CD4-positive, alpha-beta memory T cell (primary cell): ENCODE measurements around the gene STXBP4. TPM values are rescaled to one million over a fixed set of nuclear protein-coding genes. Genes with fewer than 3 reads are reported as not detected.

Experiments used
- CTCF ChIA-PET: fragments of 350-600 bp; sonication (Branson Sonifier 250); formaldehyde crosslinking; loops from one replicate; lab custom pipeline; 2021; ENCODE audit warnings: inconsistent platforms; ENCODE audit not compliant: partially characterized antibody; lab: Charles Lee
- POLR2A ChIA-PET: fragments of 350-600 bp; sonication (Branson Sonifier 250); formaldehyde crosslinking; loops from one replicate; lab custom pipeline; 2021; ENCODE audit not compliant: partially characterized antibody; lab: Charles Lee
- DNase-seq, 5 donors: peaks; one replicate each; pipeline versions ENCODE4 v3.0.0 to v3.0.0-alpha.2; 2020 to 2022; ENCODE audit warnings: mixed read lengths in 1 of 5
- H3K27ac ChIP-seq: one replicate; pipeline ENCODE4 v1.7.0; 2013; ENCODE audit warnings: low read depth, low read length
- H3K27me3 ChIP-seq: 2 replicates; pipeline ENCODE4 v1.7.0; 2013; ENCODE audit warnings: mild to moderate bottlenecking, low read length, moderate library complexity; ENCODE audit not compliant: insufficient read depth
- H3K36me3 ChIP-seq: 2 replicates; pipeline ENCODE4 v1.7.0; 2013; ENCODE audit warnings: mild to moderate bottlenecking, low read length, moderate library complexity; ENCODE audit not compliant: insufficient read depth
- H3K4me1 ChIP-seq: 2 replicates; pipeline ENCODE4 v1.7.0; 2013; ENCODE audit warnings: mild to moderate bottlenecking, low read length, moderate library complexity; ENCODE audit not compliant: insufficient read depth
- H3K4me3 ChIP-seq, 2 donors: one replicate each; pipeline ENCODE4 v1.7.0; 2013; ENCODE audit warnings: low read length in 2 of 2, mild to moderate bottlenecking in 1 of 2
- H3K9me3 ChIP-seq, 2 donors: one replicate each; pipeline ENCODE4 v1.7.0; 2013; ENCODE audit warnings: low read length in 2 of 2, control low read depth in 1 of 2; ENCODE audit not compliant: control insufficient read depth in 1 of 2
- H3K27ac Mint-ChIP-seq, 7 donors: one replicate each; pipeline ENCODE4 v1.8.0; 2020 to 2021; ENCODE audit warnings: mixed read lengths in 7 of 7, mild to moderate bottlenecking in 6 of 7, inconsistent platforms in 3 of 7, moderate library complexity in 3 of 7
- H3K27me3 Mint-ChIP-seq, 2 donors: one replicate each; pipeline ENCODE4 v1.8.0; 2020 to 2021; ENCODE audit warnings: mixed read lengths in 2 of 2
- H3K36me3 Mint-ChIP-seq, 2 donors: one replicate each; pipeline ENCODE4 v1.8.0; 2020 to 2021; ENCODE audit warnings: mixed read lengths in 2 of 2, inconsistent platforms in 1 of 2, mild to moderate bottlenecking in 1 of 2
- H3K4me1 Mint-ChIP-seq, 4 donors: one replicate each; pipeline ENCODE4 v1.8.0; 2020 to 2021; ENCODE audit warnings: mixed read lengths in 4 of 4, mild to moderate bottlenecking in 1 of 4
- H3K4me3 Mint-ChIP-seq, 8 donors: one replicate each; pipeline ENCODE4 v1.8.0; 2020 to 2021; ENCODE audit warnings: mixed read lengths in 8 of 8, mild to moderate bottlenecking in 7 of 8, moderate library complexity in 6 of 8, inconsistent platforms in 3 of 8
- H3K9me3 Mint-ChIP-seq, 8 donors: one replicate each; pipeline ENCODE4 v1.8.0; 2020 to 2021; ENCODE audit warnings: mixed read lengths in 8 of 8, mild to moderate bottlenecking in 5 of 8, inconsistent platforms in 3 of 8, moderate library complexity in 1 of 8
- intact Hi-C: fragments of 100-400 bp; cut with micrococcal nuclease; formaldehyde crosslinking; loops from one replicate; pipeline ENCODE4 v1.15.1; 2023
- polyA plus RNA-seq, 2 donors: library from polyadenylated mRNA; unstranded; fragments of 300-500 nt; fragmentation: Illumina TruSeq; gene quantifications; one replicate each; pipeline ENCODE4 v1.2.3, GENCODE V29; 2021
- total RNA-seq, 2 experiments: library from RNA; stranded (reverse); gene quantifications; one replicate each; pipeline ENCODE4 v1.2.3, GENCODE V29; 2021

Gene STXBP4
- total and polyA plus RNA-seq, 4 experiments from 2014 or later = 1.5 to 12.8 (median 7.3) TPM

- H3K4me3 Mint-ChIP-seq = no peak overlapping the region
- no peak overlapping the region for H3K27ac Mint-ChIP-seq
- Histone ChIP-seq H3K9me3 (no peaks in the 10 kb centered on the region), H3K36me3 (no peaks in the 10 kb centered on the region), H3K4me3 (no peak overlapping the region), H3K27ac (no peak overlapping the region), H3K4me1 (peaks cover 4% of the 10 kb centered on the region), H3K27me3 (no peaks in the 10 kb centered on the region)
- DNase-seq = no peak
- peaks cover 2 to 12% (median 9%) of the 10 kb centered on the region in 4 donors for H3K4me1 Mint-ChIP-seq
- H3K36me3 Mint-ChIP-seq = no peaks in the 10 kb centered on the region
- no peaks in the 10 kb centered on the region for H3K9me3 Mint-ChIP-seq
- ChIA-PET CTCF (no interaction called here), POLR2A (no interaction called here)
- intact Hi-C loops = no loop called here
- H3K27me3 Mint-ChIP-seq = no peaks in the 10 kb centered on the region
These were observed 153.5 kb downstream of the STXBP4 start for GRCh38 chr17:55122114-55122513.

GRCh38 chr17:55124730-55125360, 156.3 kb downstream of the STXBP4 start:
- Mint-ChIP-seq H3K36me3 (peaks cover 0 to 10% of the 10 kb centered on the region in 2 donors), H3K9me3 (no peaks in the 10 kb centered on the region), H3K4me3 (no peak overlapping the region), H3K27me3 (no peaks in the 10 kb centered on the region), H3K27ac (no peak overlapping the region), H3K4me1 (peaks cover 2 to 5% (median 3%) of the 10 kb centered on the region in 4 donors)
- Histone ChIP-seq H3K36me3 (no peaks in the 10 kb centered on the region), H3K27ac (no peak overlapping the region), H3K9me3 (no peaks in the 10 kb centered on the region), H3K27me3 (no peaks in the 10 kb centered on the region), H3K4me3 (no peak overlapping the region), H3K4me1 (no peaks in the 10 kb centered on the region)
- DNase-seq = no peak
- ChIA-PET CTCF (interaction anchor here (1.0 kb wide), 1 partner anchor 10 kb away, joined by 3 read pairs; no protein-coding TSS in a partner anchor), POLR2A (no interaction called here)
- intact Hi-C loops = no loop called here

- Mint-ChIP-seq H3K27me3 (no peaks in the 10 kb centered on the region), H3K9me3 (no peaks in the 10 kb centered on the region)
These were observed 165.0 kb downstream of the STXBP4 start for GRCh38 chr17:55133583-55133982.

GRCh38 chr17:55134486-55135157, 166.1 kb downstream of the STXBP4 start:
- no peaks in the 10 kb centered on the region for H3K4me1 ChIP-seq
- Mint-ChIP-seq H3K4me3 (no peak overlapping the region), H3K36me3 (peaks cover 0 to 3% of the 10 kb centered on the region in 2 donors), H3K27me3 (no peaks in the 10 kb centered on the region), H3K9me3 (no peaks in the 10 kb centered on the region), H3K27ac (no peak overlapping the region), H3K4me1 (no peaks in the 10 kb centered on the region)
- H3K9me3 ChIP-seq = no peaks in the 10 kb centered on the region
- intact Hi-C loops = no loop called here
- ChIA-PET POLR2A (no interaction called here), CTCF (interaction anchor here (1.4 to 1.7 kb wide), 2 partner anchors 10 to 29 kb away, joined by 3 read pairs; no protein-coding TSS in a partner anchor)
- no peaks in the 10 kb centered on the region for H3K36me3 ChIP-seq
- no peaks in the 10 kb centered on the region for H3K27me3 ChIP-seq
- no peak overlapping the region for H3K4me3 ChIP-seq
- H3K27ac ChIP-seq = no peak overlapping the region
- no peak for DNase-seq

More at GRCh38 chr17:55133583-55133982, 165.0 kb downstream of the STXBP4 start:
- Histone ChIP-seq H3K9me3 (no peaks in the 10 kb centered on the region), H3K27ac (no peak overlapping the region), H3K4me1 (no peaks in the 10 kb centered on the region), H3K27me3 (no peaks in the 10 kb centered on the region), H3K36me3 (no peaks in the 10 kb centered on the region), H3K4me3 (no peak overlapping the region)
- ChIA-PET CTCF (interaction anchor here (1.7 kb wide), 1 partner anchor 30 kb away, joined by 3 read pairs; no protein-coding TSS in a partner anchor), POLR2A (interaction anchor here (0.9 kb wide), 1 partner anchor 16 kb away, joined by 3 read pairs; no protein-coding TSS in a partner anchor)
- no peak for DNase-seq
- H3K27ac Mint-ChIP-seq = peak overlapping the region in 2 of 7 donors; percentile 13 to 22
- H3K4me3 Mint-ChIP-seq = no peak overlapping the region
- intact Hi-C loops = no loop called here
- no peaks in the 10 kb centered on the region for H3K4me1 Mint-ChIP-seq
- H3K36me3 Mint-ChIP-seq = peaks cover 0 to 8% of the 10 kb centered on the region in 2 donors

GRCh38 chr17:55140809-55141208, 172.2 kb downstream of the STXBP4 start:
- H3K27me3 ChIP-seq = no peaks in the 10 kb centered on the region
- no peak for DNase-seq
- intact Hi-C loops = no loop called here
- no peak overlapping the region for H3K4me3 ChIP-seq
- peaks cover 4% of the 10 kb centered on the region for H3K4me1 ChIP-seq
- no peaks in the 10 kb centered on the region for H3K36me3 ChIP-seq
- Mint-ChIP-seq H3K27ac (peak overlapping the region in 1 of 7 donors; percentile 19), H3K9me3 (no peaks in the 10 kb centered on the region), H3K36me3 (peaks cover 5 to 21% of the 10 kb centered on the region in 2 donors), H3K27me3 (no peaks in the 10 kb centered on the region), H3K4me3 (no peak overlapping the region), H3K4me1 (peaks cover 0 to 9% (median 6%) of the 10 kb centered on the region in 4 donors)
- ChIA-PET POLR2A (interaction anchor here (0.8 kb wide), 1 partner anchor 9 kb away, joined by 3 read pairs; no protein-coding TSS in a partner anchor), CTCF (no interaction called here)
- H3K9me3 ChIP-seq = no peaks in the 10 kb centered on the region
- no peak overlapping the region for H3K27ac ChIP-seq

GRCh38 chr17:55144518-55144917, 176.0 kb downstream of the STXBP4 start:
- peaks cover 0 to 9% (median 6%) of the 10 kb centered on the region in 4 donors for H3K4me1 Mint-ChIP-seq
- Histone ChIP-seq H3K36me3 (no peaks in the 10 kb centered on the region), H3K4me1 (peaks cover 4% of the 10 kb centered on the region), H3K27me3 (no peaks in the 10 kb centered on the region), H3K27ac (no peak overlapping the region), H3K4me3 (no peak overlapping the region), H3K9me3 (no peaks in the 10 kb centered on the region)
- no peak overlapping the region for H3K4me3 Mint-ChIP-seq
- H3K9me3 Mint-ChIP-seq = no peaks in the 10 kb centered on the region
- peaks cover 8 to 22% of the 10 kb centered on the region in 2 donors for H3K36me3 Mint-ChIP-seq
- DNase-seq = no peak
- ChIA-PET CTCF (interaction anchor here (1.0 kb wide), 1 partner anchor 90 kb away, joined by 3 read pairs; no protein-coding TSS in a partner anchor), POLR2A (no interaction called here)
- H3K27me3 Mint-ChIP-seq = no peaks in the 10 kb centered on the region
- intact Hi-C loops = no loop called here
- no peak overlapping the region for H3K27ac Mint-ChIP-seq

- no peaks in the 10 kb centered on the region for H3K9me3 ChIP-seq
- Mint-ChIP-seq H3K27ac (no peak overlapping the region), H3K27me3 (no peaks in the 10 kb centered on the region), H3K4me1 (no peaks in the 10 kb centered on the region), H3K9me3 (no peaks in the 10 kb centered on the region), H3K4me3 (no peak overlapping the region), H3K36me3 (peaks cover 6 to 7% of the 10 kb centered on the region in 2 donors)
- ChIA-PET POLR2A (interaction anchor here (1.4 kb wide), 1 partner anchor 13 kb away, joined by 3 read pairs; no protein-coding TSS in a partner anchor), CTCF (no interaction called here)
- H3K27me3 ChIP-seq = no peaks in the 10 kb centered on the region
- H3K4me1 ChIP-seq = no peaks in the 10 kb centered on the region
- H3K36me3 ChIP-seq = no peaks in the 10 kb centered on the region
- H3K27ac ChIP-seq = no peak overlapping the region
- intact Hi-C loops = no loop called here
- DNase-seq = no peak
- no peak overlapping the region for H3K4me3 ChIP-seq
These were observed 180.9 kb downstream of the STXBP4 start for GRCh38 chr17:55149485-55149884.
